ENCODE results near the gene SLC2A9.
A peak's percentile ranks its signal among the peaks of the same experiment; 100 is the strongest.
"Not testable (repeated sequence)": the region's sequence is repeated elsewhere in the genome, so short reads cannot be mapped to it uniquely, and the experiment has no call there.

The SLC2A9 gene

DNA sequence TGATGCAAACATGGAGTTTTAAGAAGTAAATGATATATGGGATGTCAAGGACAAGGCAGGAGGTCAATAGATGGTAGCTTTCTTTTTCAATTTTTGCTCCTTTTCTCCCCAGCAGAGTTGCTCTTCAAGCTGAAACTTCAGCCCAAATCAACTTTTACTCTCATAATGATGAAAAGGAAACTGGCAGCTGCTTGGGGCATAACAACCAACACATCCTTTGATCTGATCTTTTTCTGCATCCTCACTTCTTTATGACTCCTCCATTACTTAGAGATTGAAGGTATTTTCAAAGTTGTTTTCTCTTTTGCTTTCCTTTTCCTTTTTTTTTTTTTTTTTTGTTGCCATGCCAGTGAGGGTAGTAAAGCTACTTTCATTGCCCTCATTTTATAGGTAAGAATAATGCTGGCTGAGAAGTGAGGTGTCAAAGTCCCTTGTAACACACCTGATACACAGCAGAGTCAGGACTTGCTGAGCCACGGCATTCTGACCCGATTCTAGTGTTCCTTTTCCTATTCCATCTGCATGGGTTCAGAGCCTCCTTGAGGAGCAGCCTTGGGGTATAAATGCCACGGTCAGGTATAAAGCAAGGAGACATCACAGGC, 26.9 kb downstream of the SLC2A9 start:
- no peak for DNase-seq

DNA sequence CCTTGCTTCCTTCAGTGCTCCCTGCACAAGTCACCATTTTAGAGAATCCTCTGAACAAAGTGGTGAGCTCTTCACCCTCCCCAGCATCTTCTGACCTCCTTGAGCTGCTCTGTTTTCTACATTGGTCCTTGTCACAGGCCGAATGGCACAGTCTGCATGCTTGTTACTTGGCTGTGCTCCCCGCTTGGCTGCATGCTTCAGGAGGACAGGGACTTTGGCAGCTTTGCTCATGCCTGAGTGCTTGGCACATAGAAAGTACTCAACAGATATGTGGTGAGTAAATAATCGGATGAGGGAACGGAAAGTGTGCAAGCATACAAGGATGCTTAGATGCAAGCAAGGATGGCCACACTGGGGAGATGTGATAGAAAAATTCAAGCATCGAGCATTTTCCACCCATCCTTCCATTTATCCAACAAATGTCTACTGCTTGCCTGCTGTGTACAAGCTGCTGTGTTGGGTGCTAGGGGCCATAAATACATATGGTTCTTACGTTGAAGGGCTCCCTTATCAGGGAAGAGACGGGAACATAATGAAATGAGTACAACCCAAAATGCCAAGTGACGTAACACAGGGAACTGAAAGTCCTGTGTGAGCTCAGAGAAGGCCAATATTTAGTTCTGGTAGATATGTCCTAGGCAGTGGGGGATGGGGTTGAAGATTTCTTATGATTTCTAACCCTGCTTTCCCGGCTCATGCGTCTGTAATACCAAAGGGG, 31.2 kb downstream of the SLC2A9 start:
- no peak for DNase-seq

DNA sequence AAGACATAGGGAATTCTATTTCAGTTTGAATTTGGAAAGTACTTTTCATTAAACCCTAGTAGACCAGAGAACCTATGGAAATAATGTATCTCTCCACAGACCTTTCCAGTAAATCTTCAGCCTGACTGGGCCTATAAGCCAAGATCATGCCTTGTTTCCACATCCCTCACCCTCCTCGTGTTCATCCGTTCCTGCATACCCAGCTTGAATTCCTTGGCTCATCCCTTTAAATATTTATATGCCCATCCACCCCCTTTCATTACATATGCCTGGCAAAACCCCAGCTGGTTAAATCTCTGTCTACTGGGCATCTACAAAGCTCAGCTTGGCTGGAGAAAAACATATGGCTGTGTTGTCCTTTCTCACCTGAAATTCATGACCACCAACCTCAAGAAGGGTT, 32.4 kb downstream of the SLC2A9 start:
- DNase-seq, result no peak

DNA sequence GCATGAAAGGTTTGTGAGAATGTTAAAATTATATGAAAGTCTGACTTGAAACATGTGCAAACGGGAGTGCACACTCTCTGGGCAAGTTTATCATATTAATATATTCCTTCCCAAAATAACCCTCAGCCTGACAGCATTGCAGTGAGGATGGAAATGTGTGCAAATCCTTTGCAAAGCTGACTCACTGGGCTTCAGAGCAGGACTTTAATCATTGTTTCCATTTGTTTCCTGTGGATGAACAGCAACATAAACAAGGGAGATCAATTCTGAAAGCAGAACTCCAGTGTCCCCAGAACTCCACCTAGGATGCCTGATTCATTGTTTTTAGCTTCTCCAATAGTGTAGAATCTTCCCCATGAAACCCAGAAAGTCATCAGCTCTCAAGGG, 32.9 kb downstream of the SLC2A9 start:
- DNase-seq, result no peak

DNA sequence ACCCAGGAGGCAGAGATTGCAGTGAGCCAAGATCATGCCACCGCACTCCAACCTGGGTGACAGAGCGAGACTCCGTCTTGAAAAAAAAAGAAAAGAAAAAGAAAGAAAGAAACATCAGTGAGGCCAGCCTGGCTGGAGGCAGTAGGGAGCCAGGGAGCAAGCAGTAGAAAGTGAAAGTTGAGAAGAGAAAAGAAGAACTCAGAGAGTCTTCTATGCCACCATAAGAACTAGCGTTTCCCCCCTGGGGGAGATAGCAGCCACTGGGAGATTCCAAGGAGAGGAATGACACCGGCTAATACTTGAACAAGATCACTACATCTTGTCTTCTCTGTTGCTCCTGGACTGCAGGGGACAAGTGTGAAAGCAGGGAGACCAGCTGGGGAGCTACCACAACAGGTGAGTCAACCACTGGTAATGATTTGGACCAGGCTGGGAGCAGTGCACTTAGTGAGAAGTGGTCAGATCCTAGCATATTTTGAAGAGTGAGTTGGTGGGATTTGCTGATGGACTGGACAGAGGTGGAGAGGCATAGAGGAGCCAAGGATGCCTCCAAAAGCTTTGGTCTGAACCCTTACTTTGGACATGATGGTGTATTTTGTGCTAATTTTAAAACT, 33.4 kb downstream of the SLC2A9 start:
- no peak for DNase-seq

DNA sequence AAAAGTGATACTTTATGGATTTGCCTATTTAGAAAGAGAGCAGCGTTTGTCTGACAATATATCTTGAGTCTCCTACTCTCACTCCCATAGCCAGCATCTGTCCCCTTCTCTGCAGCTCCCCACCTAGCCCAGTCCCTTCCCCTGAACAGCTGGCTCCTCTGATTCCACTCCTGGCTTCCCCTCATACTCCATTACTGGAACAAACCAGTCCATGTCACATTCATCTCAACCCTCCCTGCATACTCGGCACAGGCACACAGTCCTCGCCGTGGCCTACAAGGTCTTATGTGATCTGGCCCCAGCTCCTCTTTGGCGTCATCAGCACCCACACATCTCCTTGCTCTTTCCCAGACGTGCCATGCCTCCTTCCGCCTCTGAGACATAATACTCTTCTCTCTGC, 36.7 kb downstream of the SLC2A9 start:
- no peak for DNase-seq

DNA sequence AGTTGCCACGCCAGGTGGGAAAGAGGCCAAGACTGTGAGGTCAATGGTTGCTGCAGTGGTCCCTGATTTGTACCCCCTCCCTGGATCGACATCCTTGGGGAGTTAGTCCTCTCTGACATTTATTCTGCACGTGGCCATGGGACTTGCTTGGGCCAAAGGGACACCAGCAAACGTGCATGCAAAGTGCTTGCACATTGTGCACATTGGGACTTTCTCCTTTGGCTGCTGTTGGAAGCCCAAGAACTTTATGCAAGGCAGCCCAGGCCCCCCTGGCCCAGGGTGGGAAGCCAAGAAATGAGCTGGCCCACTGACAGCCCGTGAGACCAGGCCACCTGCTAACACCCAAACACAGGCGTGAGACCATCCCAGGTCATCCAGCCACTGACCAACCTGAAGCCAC, 38.1 kb downstream of the SLC2A9 start:
- no peak for DNase-seq

DNA sequence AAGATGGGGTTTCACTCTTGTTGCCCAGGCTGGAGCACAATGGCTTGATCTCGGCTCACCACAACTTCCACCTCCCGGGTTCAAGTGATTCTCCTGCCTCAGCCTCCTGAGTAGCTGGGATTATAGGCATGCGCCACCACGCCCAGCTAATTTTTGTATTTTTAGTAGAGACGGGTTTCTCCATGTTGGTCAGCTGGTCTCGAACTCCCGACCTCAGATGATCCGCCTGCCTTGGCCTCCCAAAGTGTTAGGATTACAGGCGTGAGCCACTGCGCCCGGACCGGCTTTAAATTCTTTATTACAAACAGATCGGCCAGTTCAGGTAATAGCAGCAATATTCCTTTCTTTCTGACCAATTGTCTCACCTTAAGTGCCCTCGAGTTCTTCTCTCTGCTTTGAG, 39.4 kb downstream of the SLC2A9 start:
- not testable (repeated sequence) for DNase-seq

DNA sequence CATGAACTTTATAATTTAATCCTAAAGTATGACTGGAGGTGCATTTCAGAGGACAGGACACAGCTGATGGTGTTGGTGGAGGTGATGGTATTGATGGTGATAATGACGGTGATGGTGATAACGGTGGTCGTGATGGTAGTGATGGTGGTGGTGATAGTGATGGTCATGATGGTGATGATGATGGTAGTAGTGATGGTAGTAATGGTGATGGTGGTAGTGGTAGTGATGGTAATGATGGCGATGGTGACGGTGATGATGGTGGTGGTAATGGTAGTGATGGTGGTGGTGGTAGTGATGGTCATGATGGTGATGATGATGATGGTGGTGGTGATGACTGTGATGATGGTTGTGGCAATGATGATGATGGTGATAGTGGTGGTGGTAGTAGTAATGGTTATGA, 40.4 kb downstream of the SLC2A9 start:
- no peak for DNase-seq

DNA sequence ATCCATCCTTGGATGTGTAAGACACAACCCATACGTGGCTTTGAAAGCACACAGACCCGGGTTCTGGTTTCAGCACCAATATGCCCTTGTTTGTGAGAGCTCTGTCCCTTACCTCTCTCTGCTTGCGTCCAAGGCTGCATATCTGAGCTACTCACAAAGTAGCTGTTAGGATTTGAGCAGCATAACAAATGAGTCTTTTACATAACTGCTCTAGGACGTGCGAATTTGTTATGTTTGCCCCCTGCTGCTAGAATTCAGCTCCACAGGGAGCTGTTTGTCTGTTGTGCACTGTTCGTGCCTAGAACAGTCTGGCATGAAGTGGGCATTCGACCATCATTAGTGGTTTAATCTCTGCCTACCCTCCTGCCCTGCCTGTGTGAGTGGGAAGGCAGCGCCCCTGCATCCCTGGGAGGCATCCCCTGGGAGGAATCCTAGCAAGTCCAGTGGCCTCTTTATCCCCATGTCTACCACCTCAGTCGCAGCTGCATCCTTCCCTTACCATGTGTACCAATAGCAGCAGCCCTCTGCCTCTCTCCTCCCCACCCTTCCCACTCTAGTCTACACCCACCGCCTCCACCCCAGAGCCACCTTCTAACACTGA, 42.1 kb downstream of the SLC2A9 start:
- DNase-seq, result peak; percentile 63

DNA sequence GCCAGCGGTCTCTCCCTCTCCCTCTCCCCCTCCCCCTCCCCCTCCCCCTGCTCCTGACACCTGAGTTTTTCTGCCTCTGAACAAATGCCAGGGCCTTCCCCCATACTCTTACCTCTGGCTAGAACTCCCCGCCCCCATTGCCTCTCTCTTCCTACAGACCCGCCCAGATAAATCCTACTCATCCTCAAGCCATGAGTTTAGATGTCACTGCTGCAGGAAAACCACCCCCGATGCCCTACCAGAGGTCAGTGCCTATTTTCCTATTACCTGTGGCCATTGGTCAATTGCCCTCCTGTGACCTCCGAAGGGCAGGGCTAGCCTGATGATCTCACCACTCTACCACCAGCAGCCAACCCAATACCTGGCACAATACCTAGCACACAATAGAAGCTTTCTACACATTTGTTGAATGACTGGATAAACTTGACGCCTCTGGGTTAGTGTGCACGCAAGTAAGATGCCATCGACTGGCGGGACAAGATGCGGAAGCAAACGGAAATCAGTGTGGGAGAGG, 43.7 kb downstream of the SLC2A9 start:
- DNase-seq, result no peak

DNA sequence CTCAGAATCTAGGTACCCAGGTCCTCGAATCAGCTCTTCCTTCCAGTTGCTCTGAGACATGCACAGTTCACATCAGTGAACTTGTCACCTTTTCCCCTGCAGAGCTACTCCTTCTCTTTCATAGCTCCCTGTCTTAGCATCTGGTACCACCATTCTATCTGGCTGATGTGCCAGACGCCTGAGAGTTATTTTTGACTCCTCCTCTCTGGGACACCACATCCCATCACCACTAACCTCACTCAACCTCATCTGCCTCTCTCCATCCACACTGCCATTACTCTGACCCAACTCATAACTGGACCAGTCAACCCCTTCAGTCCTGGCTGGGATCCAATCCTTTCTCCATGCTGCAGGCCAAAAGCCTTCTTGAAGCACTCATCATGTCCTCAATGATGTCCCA, 44.5 kb downstream of the SLC2A9 start:
- DNase-seq, result no peak

DNA sequence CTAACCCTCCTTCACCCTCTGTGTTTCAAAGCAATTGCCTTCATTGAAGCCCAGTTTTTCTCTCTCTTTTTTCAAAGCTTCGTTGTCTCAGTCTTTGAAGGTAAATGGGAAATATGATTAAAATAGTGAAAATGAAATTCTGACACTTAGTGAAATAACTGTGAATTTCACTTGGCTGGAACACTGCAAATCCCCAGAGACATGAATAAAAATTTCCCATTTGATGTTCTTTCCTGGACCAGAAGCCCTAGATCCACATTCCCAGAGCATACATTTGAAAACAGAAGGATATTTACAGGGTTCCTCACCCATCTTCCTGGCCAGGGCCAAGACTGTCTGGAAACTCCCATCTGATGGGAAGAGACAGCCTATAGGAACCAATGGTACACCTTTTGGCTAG, 45.0 kb downstream of the SLC2A9 start:
- DNase-seq, result no peak

DNA sequence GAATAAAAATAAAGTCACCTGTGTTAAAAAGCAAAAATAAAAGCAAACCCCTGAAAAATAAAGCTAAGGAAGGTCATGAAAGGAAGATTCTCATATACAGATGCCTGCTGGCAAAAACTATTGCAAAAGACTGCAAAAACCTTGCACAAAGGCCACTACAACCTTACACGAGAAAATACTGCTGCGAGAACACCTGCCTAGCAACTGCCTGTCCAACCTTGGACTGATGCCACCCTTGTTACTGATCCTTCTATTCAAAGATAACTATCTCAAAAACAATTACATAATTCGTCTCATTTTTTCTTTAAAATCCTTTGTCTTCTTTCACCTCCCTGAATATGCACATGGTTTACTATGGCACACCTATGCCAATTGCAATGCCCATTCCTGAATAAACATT, 49.6 kb downstream of the SLC2A9 start:
- DNase-seq, result peak; percentile 76

DNA sequence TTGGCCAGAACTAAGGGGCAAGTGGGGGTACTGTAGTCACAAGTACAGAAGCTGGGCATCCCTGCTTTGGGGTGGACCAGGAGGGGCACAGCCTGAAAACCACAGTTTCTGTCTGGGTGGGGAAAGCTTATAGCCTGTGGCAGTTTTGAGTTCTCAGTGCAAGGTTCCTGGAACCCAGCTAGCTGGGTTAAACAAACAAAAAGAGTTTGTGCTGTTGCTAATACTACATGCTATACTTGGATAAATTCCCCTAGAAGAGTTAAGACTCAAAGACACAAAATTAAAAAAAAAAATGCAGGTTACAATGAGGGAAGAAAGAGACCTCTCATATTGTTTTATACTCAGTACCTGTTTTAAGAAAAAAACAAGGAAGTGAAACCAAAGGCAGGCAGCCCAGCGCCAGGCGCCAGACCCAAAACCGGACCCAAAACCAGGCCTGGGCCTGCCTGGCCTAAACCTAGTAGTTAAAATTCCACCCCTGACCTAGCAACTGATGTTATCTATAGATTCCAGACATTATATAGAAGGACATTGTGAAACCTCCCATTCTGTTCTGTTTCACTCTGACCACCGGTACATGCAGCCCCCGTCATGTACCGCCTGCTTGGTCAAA, 50.8 kb downstream of the SLC2A9 start:
- DNase-seq, result no peak

DNA sequence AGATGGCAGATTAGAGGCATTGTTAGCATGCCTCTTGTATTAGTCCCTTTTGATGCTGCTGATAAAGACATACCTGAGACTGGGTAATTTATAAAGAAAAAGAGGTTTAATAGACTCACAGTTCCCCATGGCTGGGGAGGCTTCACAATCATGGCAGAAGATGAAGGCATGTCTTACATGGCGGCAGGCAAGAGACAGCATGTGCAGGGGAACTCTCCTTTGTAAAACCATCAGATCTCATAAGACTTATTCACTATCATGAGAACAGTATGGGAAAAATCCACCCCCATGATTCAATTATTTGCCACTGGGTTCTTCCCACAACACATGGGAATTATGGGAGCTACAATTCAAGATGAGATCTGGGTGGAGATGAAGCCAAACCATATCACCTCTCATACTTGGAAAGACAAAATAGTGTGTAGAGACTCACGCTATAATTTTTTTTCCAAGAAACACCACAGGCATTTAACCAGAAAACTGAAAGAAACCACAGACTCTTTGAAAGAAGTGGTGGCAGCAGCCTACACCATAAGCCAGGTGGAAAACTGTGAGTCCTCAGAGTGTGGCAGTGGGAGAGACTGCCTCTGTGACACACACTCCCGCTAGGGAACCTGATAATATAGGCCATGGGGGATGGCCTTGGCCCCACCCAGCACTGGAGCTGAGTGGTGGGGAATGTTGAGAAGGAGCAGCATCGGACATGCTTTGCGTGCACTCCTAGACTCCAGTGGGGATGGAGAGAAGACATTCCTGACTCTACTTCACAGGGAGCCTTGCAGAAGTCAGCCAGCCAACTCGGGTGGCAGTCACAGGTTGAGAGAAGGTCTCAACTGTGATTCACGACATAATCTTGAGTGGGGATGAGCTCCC, 51.5 kb downstream of the SLC2A9 start:
- DNase-seq, result no peak

DNA sequence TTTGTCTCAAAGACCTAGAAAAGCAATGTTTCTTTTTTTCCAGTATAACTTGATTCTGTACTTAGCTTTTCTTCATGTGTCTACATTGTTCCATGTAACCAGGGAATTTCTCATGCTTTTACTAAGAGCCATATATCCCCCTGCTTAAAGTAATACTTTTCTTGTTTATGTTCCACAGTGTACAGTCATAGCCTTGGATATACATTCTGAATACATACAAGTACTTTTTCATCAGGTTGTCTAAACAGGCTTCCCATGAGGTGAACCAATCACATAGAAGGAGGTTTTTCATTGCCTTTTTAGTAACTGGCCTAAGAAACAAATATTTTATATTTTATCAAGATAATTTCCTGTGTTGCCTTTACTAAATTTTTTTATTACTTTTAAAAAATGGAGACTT, 52.8 kb downstream of the SLC2A9 start:
- DNase-seq, result no peak

DNA sequence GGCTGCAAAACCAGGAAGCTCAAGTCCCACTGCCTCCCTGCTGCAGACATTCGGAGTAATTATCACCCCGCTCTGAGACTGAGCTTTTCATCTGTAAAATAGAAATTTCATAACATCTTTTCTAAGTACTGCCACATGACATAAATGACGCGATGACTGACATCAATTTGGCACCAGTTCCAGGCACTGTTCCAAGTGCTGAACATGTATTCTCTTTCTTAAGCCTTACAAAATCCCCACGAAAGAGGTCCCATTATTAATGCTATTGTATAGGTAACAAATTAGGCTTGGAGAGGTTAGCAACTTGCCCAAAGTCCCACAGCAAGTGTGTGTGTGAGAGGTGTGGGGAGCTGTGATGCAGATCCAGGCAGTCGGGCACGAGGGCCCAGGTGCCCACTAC, 56.4 kb downstream of the SLC2A9 start:
- DNase-seq, result peak; percentile 16

DNA sequence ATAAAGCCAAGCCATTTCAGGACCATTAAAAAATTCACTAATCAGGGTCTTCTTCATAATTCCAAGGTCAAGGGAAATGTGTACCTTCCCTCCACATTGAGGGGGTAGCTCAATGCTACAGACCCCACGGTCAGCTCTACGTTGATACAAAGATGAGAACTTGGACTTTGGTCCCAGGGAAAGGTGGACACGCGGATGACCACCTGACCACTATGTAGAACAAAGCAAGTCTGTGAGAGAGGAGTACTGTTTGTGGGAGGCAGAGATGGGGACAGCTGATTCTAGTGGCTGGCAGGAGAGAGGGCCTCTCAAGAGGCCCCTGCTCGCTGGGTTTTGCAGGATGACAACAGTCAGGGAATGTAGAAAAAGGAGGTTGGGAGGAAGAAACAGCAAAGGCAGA, 58.0 kb downstream of the SLC2A9 start:
- DNase-seq, result no peak

DNA sequence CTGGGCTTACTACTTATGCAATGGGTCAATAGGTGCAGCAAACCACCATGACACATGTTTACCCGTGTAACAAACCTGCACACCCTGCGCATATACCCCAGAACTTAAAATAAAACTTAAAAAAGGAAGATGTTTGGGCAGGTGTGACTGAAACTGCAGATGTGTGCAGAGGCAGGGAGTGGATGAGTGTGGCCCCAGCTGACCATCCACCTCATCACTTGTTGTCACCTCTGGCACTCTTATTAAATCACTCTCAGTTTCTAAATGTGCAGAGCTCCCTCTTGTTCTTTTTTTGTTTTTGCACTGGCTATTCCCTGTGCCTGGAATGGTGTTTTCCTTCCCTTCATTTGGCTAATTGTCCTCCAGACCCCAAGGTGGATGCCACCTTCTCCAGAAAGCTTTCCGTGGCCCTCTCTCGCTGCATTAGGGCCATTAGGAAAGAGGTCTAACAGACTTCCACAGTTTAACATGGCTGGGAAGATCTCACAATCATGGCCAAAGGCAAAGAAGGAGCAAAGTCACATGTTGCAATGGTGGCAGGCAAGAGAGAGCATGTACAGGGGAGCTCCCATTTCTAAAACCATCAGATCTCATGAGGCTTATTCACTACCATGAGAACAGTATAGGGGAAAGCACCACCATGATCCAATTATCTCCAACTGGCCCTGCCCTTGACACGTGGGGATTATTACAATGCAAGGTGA, 58.5 kb downstream of the SLC2A9 start:
- DNase-seq, result no peak

DNA sequence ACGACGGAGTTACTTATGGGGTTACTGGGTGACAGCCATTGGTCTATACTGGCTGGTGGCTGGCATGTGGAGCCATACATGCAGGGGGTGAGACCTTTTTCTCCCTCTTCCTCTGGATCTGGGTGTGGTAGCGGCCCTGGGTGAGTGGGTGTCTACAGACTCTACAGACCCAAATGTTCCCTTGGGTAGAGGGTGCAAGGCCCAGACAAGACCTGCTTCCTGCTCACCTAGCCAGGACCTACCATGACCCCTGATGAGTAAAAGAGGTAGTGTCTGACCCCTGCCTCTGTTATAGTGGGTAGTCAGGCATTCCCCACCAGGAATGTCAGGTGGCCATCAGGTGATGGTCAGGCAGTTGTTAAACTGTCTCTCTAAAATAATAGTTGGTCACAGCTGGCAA, 66.8 kb downstream of the SLC2A9 start:
- no peak for DNase-seq

DNA sequence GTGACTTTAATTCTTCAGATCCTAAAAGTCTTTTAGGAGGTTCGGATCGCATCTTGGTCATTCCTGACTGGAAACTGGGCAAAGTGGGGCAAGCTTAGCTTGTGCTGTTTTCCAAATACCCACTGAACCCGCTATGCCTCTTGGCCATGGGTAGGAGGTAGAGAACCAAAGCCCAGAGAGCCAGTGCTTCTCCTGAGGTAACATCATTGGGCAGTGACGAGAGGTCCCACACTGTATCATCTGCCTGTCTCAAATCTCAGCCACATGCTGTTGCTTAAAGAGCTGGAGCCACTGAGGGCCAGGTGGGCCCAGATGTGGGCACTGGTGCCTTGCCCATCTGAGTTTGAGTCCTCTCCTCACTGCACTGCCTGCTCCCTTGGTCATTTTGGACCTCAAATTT, 68.2 kb downstream of the SLC2A9 start:
- DNase-seq, result no peak

Measured in NCI-H345 (cell line).